Activated naive CD4-positive, alpha-beta T cell treated with anti-CD3 and anti-CD28 coated beads, Interleukin-2, amount 10 ng/mL, durations not matched to agents 7 days and 5 days (primary cell): ENCODE measurements around the gene OOSP3.

Experiments
- CTCF ChIA-PET: fragments of 350-600 bp; sonication (Branson Sonifier 250); formaldehyde crosslinking; loops from one replicate; lab custom pipeline; 2021; ENCODE audit warnings: antibody characterized with exemption; lab: Charles Lee
- DNase-seq: peaks from one replicate; pipeline ENCODE4 v3.0.0-alpha.2; 2020
- H3K27ac Mint-ChIP-seq: one replicate; pipeline ENCODE4 v1.8.0; 2021; ENCODE audit warnings: mild to moderate bottlenecking, moderate library complexity, mixed read lengths
- H3K27me3 Mint-ChIP-seq: one replicate; pipeline ENCODE4 v1.8.0; 2021; ENCODE audit warnings: mild to moderate bottlenecking, mixed read lengths
- H3K36me3 Mint-ChIP-seq: one replicate; pipeline ENCODE4 v1.8.0; 2021; ENCODE audit warnings: mixed read lengths
- H3K4me1 Mint-ChIP-seq: one replicate; pipeline ENCODE4 v1.8.0; 2021; ENCODE audit warnings: mixed read lengths
- H3K4me3 Mint-ChIP-seq: one replicate; pipeline ENCODE4 v1.8.0; 2021; ENCODE audit warnings: mild to moderate bottlenecking, moderate library complexity, mixed read lengths
- H3K9me3 Mint-ChIP-seq: one replicate; pipeline ENCODE4 v1.8.0; 2021; ENCODE audit warnings: mixed read lengths

OOSP3 gene

GRCh38 chr11:59943997-59944714 is 65.6 kb downstream of the OOSP3 start:
- CTCF ChIA-PET, result no interaction called here
- H3K36me3 Mint-ChIP-seq, result no peaks in the 10 kb centered on the region
- no peak overlapping the region for H3K27ac Mint-ChIP-seq
- no peaks in the 10 kb centered on the region for H3K4me1 Mint-ChIP-seq
- no peak for DNase-seq
- H3K27me3 Mint-ChIP-seq, result peaks cover 5% of the 10 kb centered on the region
- no peak overlapping the region for H3K4me3 Mint-ChIP-seq
- no peaks in the 10 kb centered on the region for H3K9me3 Mint-ChIP-seq

- H3K27ac Mint-ChIP-seq, result no peak overlapping the region
- no peaks in the 10 kb centered on the region for H3K9me3 Mint-ChIP-seq
- H3K27me3 Mint-ChIP-seq, result peaks cover under 1% of the 10 kb centered on the region
- no peak overlapping the region for H3K4me3 Mint-ChIP-seq
- no peak for DNase-seq
- CTCF ChIA-PET, result no interaction called here
- no peaks in the 10 kb centered on the region for H3K4me1 Mint-ChIP-seq
- no peaks in the 10 kb centered on the region for H3K36me3 Mint-ChIP-seq
Measured at GRCh38 chr11:59944720-59945119, 66.1 kb downstream of the OOSP3 start.
